CD4-positive, alpha-beta T cell treated with Interleukin-4 for 1 hour (primary cell): ENCODE data around the gene UQCR11.

Source experiments
- DNase-seq, 2 donors: peaks; one replicate each; pipeline ENCODE4 v3.0.0-alpha.2; 2020 to 2022

UQCR11 gene

GRCh38 chr19:1563251-1563650, 42.0 kb downstream of the UQCR11 start:
- DNase-seq: no peak

GRCh38 chr19:1561236-1561842, 43.9 kb downstream of the UQCR11 start:
- DNase-seq: no peak

GRCh38 chr19:1560286-1560882, 44.9 kb downstream of the UQCR11 start:
- no peak for DNase-seq

GRCh38 chr19:1558552-1558951, 46.7 kb downstream of the UQCR11 start:
- DNase-seq: no peak

GRCh38 chr19:1556390-1557070, 48.7 kb downstream of the UQCR11 start:
- DNase-seq: no peak

GRCh38 chr19:1555487-1556389, 49.5 kb downstream of the UQCR11 start:
- DNase-seq: no peak

GRCh38 chr19:1554968-1555367, 50.3 kb downstream of the UQCR11 start:
- DNase-seq: no peak

GRCh38 chr19:1553415-1553814, 51.8 kb downstream of the UQCR11 start:
- no peak for DNase-seq

GRCh38 chr19:1551068-1552040, 53.9 kb downstream of the UQCR11 start:
- DNase-seq: no peak

GRCh38 chr19:1549332-1549945, 55.8 kb downstream of the UQCR11 start:
- DNase-seq: no peak
